Duodenal mucosa (tissue), 2 donors: Measurements from ENCODE around the gene UBB.

Experiments
- H3K27ac ChIP-seq: one replicate; pipeline ENCODE4 v1.7.0; 2013; ENCODE audit warnings: low read depth, low read length
- H3K27me3 ChIP-seq, 2 donors: one replicate each; pipeline ENCODE4 v1.7.0; 2013; ENCODE audit warnings: low read length in 2 of 2, control low read depth in 1 of 2; ENCODE audit not compliant: insufficient read depth in 2 of 2, control insufficient read depth in 1 of 2
- H3K36me3 ChIP-seq, 2 donors: one replicate each; pipeline ENCODE4 v1.7.0; 2013; ENCODE audit warnings: low read length in 2 of 2, control low read depth in 1 of 2; ENCODE audit not compliant: insufficient read depth in 2 of 2, control insufficient read depth in 1 of 2
- H3K4me1 ChIP-seq, 2 donors: one replicate each; pipeline ENCODE4 v1.7.0; 2013; ENCODE audit warnings: low read length in 2 of 2, control low read depth in 1 of 2; ENCODE audit not compliant: insufficient read depth in 2 of 2, control insufficient read depth in 1 of 2
- H3K4me3 ChIP-seq, 2 donors: one replicate each; pipeline ENCODE4 v1.7.0; 2013; ENCODE audit warnings: low read length in 2 of 2, low read depth in 1 of 2
- H3K9ac ChIP-seq, 2 donors: one replicate each; pipeline ENCODE4 v1.7.0; 2013; ENCODE audit warnings: low read length in 2 of 2, low read depth in 1 of 2
- H3K9me3 ChIP-seq, 2 donors: one replicate each; pipeline ENCODE4 v1.7.0; 2013; ENCODE audit warnings: low read length in 2 of 2, control low read depth in 1 of 2; ENCODE audit not compliant: control insufficient read depth in 1 of 2

The UBB gene

DNA sequence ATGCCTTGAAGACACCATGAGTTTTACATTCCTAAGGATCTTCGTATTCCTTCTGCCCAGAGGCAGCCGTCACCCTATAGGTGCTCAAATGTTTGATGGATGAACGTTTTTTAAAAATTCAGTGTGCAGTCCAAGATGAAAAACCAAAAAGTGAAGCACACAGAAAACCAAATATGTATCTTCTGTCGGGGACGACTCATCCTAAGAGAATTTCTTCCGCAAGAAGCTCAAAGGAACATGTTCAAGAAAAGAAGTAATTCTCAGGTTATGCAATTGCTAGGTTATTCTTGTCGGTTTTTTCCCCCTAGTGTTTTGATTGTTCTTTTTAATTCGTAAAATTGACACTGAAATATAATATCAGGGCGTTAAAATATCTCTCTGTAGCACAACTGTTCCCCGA, 29.1 kb upstream of the UBB start:
- Histone ChIP-seq H3K4me3 (peak overlapping the region; percentile 83 to 92), H3K27ac (no peak overlapping the region), H3K9ac (peak overlapping the region; percentile 79 to 92), H3K27me3 (no peaks in the 10 kb centered on the region), H3K9me3 (no peaks in the 10 kb centered on the region), H3K36me3 (peaks cover 15 to 25% of the 10 kb centered on the region in 2 donors), H3K4me1 (no peaks in the 10 kb centered on the region)

DNA sequence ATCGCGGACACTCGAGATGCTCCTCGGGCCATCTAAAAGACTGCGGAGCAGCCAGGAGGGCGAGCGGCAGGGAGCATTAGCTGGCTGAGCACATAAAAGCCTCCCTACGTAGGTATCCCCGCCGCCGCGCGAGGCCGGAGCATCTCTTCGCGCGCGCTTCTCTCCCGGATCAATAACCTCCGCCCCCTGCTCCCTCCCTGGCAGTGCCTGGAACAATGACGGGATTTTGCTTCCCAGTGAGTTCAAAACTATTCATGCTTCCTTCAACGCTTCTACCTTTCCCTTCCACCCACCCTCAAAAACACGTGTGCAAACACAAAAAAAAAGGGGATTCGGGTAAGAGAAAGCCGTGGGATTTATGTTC, 28.6 kb upstream of the UBB start:
- H3K4me3 ChIP-seq = peak overlapping the region; percentile 83 to 92
- H3K27me3 ChIP-seq = no peaks in the 10 kb centered on the region
- no peaks in the 10 kb centered on the region for H3K4me1 ChIP-seq
- H3K27ac ChIP-seq = no peak overlapping the region
- H3K9me3 ChIP-seq = no peaks in the 10 kb centered on the region
- H3K9ac ChIP-seq = peak overlapping the region; percentile 79 to 92
- H3K36me3 ChIP-seq = peaks cover 15 to 21% of the 10 kb centered on the region in 2 donors

DNA sequence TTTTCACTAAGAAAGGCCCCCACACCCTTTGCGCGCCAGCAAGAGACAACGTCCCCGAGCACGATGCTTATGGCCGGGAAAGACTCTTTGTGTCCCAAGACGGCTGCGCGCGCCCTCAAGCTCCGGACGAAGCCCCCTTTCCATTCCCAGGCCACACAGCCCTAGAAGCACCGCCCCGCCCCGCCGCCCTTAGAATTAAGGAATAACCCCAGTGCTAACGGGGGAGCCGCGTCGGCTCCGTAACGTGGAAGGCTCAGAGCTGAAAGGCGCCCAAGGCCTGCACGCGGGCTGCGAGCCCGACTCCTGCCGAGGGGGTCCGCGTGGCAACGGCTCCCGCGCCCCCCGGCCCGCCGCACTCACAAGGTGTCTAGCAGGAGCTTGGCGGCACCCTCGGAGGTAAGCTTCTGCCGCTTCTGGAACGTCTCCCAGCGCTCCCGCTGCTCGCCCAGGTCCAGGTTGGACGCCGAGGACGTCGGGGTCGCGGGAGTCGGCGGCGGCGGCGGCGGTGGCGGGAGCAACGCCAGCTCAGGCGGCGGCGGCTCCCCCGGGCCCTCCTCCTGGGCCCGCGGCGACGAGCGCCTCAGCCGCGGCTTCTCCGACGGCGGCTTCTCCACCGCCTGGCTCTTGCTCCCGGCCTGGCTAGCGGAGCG, 28.1 kb upstream of the UBB start:
- Histone ChIP-seq H3K4me3 (peak overlapping the region; percentile 83 to 92), H3K9ac (peak overlapping the region; percentile 79 to 92), H3K36me3 (peaks cover 15 to 16% of the 10 kb centered on the region in 2 donors), H3K9me3 (no peaks in the 10 kb centered on the region), H3K27ac (peak overlapping the region; percentile 73), H3K4me1 (no peaks in the 10 kb centered on the region), H3K27me3 (no peaks in the 10 kb centered on the region)

DNA sequence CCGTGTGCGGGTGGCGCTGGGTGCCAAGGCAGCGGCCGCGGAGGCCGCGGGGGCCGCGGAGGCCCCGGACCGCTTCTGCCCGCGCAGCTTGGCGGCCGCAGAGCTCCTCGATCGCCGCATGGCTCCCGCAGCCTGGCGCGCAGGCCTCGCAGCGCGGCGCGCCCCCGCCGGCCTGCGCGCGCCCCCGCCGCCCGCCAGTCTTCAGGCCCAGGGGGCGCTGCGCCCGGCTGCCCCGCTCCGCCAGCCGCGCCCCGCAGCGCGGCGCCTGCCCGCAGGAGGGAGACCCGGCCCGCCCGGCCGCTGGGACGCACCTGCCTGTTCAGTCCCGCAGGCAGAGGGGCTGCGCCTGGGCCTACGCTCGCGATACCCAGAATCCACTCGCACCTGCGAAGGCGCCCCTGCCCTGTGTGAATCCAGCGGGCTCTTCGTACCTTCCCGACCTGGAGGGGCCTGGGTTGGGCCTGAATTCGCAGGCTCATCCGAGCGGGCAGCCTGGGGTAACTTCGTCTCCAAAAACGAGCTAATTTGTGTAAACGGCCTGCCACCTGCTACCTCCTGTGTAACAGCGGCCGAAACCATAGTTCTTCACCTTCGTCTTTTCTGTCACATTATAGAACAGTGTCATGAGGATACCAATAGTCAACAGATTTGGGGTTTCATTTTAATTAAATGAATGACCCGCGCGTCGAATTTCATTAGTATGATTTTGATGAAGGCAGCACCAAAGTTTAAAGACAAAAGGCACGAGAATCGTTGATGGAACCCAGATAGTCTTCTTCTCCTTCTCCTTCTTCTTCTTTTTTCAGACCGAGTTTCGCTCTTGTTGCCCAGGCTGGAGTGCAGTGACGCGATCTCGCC, 27.3 kb upstream of the UBB start, which contains the start of gene CENPV:
CENPV (minus strand) TSS at position 153 of the 858 bp plus-strand sequence; CDS start at position 120, 33 bp downstream.
- peaks cover 11% of the 10 kb centered on the region in 2 donors for H3K36me3 ChIP-seq
- H3K4me1 ChIP-seq = no peaks in the 10 kb centered on the region
- no peaks in the 10 kb centered on the region for H3K27me3 ChIP-seq
- peak within 1 kb of the TSS; percentile 73 for H3K27ac ChIP-seq
- H3K9me3 ChIP-seq = no peaks in the 10 kb centered on the region
- peak within 1 kb of the TSS; percentile 83 to 92 for H3K4me3 ChIP-seq
- H3K9ac ChIP-seq = peak within 1 kb of the TSS; percentile 79 to 92

DNA sequence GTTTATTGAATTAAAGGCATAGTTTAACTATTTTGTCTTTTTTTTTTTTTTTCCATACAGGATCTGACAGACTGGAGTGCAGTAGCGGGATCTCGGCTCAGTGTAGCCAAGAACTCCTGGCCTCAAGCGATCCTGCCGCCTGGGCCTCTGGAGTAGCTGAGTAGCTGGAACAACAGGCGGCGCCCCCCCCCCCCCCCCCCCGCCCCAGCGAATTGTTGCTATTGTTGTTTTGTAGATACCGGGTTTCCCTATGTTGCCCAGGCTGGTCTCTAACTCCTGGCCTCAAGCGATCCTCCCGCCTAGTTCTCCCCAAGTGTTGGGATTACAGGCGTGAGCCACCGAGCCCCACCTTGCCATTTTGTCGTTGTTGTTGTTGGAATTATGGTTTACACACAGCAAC, 26.3 kb upstream of the UBB start:
- H3K9ac ChIP-seq = no peak overlapping the region
- no peaks in the 10 kb centered on the region for H3K27me3 ChIP-seq
- no peak overlapping the region for H3K27ac ChIP-seq
- no peaks in the 10 kb centered on the region for H3K9me3 ChIP-seq
- H3K4me1 ChIP-seq = no peaks in the 10 kb centered on the region
- H3K36me3 ChIP-seq = peaks cover under 1% of the 10 kb centered on the region in 2 donors
- H3K4me3 ChIP-seq = no peak overlapping the region

DNA sequence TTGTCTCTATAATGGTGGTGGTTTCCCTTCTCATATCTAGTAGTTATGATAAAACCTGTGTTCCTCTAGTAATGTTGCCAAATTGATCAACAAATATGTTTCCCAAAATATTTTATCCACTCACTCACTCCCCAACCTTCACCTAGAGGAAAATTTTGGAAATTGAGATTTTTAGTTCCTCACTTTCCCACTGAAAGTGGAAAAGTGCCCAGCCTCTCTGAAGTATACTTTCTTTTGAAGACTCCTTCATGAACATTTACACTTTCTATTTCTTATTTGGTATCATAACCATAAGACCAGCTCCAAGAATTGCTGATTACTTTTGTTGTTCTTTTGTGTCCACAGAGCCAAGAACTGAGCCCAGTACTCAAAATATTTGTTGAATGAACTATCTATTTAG, 22.5 kb upstream of the UBB start:
- Histone ChIP-seq H3K4me3 (no peak overlapping the region), H3K4me1 (peaks cover 0 to 3% of the 10 kb centered on the region in 2 donors), H3K36me3 (no peaks in the 10 kb centered on the region), H3K9me3 (no peaks in the 10 kb centered on the region), H3K27me3 (no peaks in the 10 kb centered on the region), H3K27ac (no peak overlapping the region), H3K9ac (no peak overlapping the region)

DNA sequence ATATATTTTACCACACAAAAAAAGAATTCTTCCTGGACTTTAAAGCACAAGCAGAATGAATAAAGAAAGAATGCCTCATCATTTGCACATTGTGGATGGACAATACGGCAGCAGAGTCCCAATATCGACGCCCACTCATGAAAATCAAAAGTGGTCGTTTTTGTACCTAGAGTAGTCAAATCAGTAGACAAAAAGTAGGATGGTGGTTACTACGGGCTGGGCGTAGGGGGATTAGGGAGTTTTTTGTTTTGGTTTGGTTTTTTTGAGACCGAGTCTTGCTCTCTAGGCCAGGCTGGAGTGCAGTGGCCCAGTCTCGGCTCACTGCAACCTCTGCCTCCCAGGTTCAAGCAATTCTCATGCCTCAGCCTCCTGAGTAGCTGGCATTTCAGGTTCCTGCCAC, 19.0 kb upstream of the UBB start:
- Histone ChIP-seq H3K36me3 (no peaks in the 10 kb centered on the region), H3K27me3 (no peaks in the 10 kb centered on the region), H3K9me3 (no peaks in the 10 kb centered on the region), H3K27ac (no peak overlapping the region), H3K9ac (no peak overlapping the region), H3K4me1 (peaks cover 0 to 3% of the 10 kb centered on the region in 2 donors), H3K4me3 (no peak overlapping the region)

DNA sequence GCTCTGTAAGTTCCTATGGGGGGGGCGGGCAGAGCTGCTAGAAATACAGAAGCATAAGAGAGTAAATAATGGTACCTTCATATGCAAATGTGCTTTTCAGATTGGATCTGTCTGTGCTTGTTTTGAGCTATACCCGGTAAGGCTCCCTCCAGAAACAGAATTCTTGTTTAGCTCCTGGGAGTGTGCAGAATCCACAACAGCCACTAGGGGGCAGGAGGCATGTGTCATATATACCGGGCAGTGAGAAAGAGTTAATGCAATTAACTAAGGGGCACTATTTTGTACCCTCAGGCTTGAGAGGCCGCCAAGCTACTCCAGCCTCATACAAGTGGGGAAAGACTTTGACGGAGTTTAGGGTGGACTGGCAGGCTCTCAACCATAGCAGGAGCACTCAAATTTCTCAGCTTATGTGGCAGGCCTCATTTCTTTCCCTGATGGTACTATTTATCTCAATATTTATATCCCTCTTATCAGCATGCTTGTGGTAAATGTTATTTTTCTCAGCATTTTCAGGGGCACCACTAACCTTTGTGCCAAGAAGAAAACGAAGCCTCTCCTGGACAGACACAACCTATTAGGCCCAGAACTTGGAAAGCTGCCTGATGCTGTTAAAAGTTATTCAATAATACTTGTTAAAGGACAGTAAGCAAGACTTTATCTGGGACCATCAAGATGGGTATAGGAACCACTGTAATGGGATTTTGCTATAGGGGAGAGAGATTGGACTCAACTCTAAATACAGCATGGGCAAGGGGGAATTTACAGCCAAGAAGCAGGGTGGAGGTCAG, 16.9 kb upstream of the UBB start:
- H3K27me3 ChIP-seq = no peaks in the 10 kb centered on the region
- H3K9ac ChIP-seq = no peak overlapping the region
- H3K9me3 ChIP-seq = no peaks in the 10 kb centered on the region
- no peaks in the 10 kb centered on the region for H3K36me3 ChIP-seq
- peaks cover 0 to 3% of the 10 kb centered on the region in 2 donors for H3K4me1 ChIP-seq
- no peak overlapping the region for H3K27ac ChIP-seq
- H3K4me3 ChIP-seq = no peak overlapping the region

DNA sequence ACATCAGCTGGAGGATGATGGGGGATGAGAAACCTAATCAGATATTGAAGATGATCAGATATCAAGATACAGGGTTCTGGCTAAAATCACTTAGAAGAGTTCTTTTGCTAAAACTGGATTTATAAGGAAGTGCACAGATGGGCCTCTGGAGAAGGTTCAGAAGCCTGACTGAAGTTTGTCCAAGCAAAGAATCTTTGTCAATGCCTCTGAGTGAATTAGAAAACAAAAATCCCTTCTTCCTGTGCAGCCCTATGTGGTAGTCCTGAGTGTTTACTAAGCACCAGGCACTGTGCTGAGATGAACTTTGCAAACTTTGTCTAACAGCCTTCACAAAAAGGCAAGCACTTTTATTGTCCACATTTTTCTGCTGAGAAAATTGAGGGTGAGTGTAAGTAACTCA, 16.3 kb upstream of the UBB start:
- no peak overlapping the region for H3K4me3 ChIP-seq
- peaks cover 0 to 3% of the 10 kb centered on the region in 2 donors for H3K4me1 ChIP-seq
- H3K9me3 ChIP-seq = no peaks in the 10 kb centered on the region
- H3K9ac ChIP-seq = no peak overlapping the region
- H3K27ac ChIP-seq = no peak overlapping the region
- no peaks in the 10 kb centered on the region for H3K27me3 ChIP-seq
- no peaks in the 10 kb centered on the region for H3K36me3 ChIP-seq

DNA sequence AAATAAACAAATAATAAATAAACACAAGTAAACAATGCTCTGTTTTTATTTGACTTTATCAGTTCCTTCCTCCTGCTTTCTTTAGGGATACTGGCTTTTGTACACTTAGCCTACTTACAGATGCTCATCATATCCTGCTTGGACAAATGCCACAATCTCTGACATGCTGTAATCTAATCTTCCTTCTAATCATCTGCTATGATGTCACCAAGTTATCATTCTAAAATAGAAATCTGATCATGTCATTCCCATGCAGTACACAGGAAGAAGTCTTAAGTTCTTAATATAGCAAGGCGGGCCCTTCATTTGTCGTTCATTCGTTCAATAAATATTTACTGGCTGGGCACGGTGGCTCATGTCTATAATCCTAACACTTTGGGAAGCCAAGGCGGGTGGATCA, 9.1 kb upstream of the UBB start:
- Histone ChIP-seq H3K36me3 (no peaks in the 10 kb centered on the region), H3K27me3 (no peaks in the 10 kb centered on the region), H3K27ac (no peak overlapping the region), H3K4me3 (no peak overlapping the region), H3K4me1 (no peaks in the 10 kb centered on the region), H3K9ac (no peak overlapping the region), H3K9me3 (no peaks in the 10 kb centered on the region)
